Uterus (tissue), 4 donors: ENCODE results near the gene KCTD11. TPM values are rescaled to one million over a fixed set of nuclear protein-coding genes. Genes with fewer than 3 reads are reported as not detected.

Experiments used
- DNase-seq, 2 donors: peaks; one replicate each; pipeline ENCODE4 v3.0.0-alpha.2; 2019 to 2020
- H3K27ac ChIP-seq, 2 donors: fragments of 200-600 bp; sonication (generic); 1 replicate in 1 of 2; 2 replicates in 1 of 2; pipeline ENCODE4 v1.5.1; 2016 to 2018
- H3K27me3 ChIP-seq, 2 donors: fragments of 200-600 bp; sonication (generic); one replicate each; pipeline ENCODE4 v1.5.1; 2018 to 2019; ENCODE audit warnings: control low read depth in 1 of 2
- H3K36me3 ChIP-seq, 2 donors: fragments of 200-600 bp; sonication (generic); one replicate each; pipeline ENCODE4 v1.5.1; 2019; ENCODE audit warnings: control low read depth in 1 of 2
- H3K4me1 ChIP-seq, 2 donors: fragments of 200-600 bp; sonication (generic); one replicate each; pipeline ENCODE4 v1.5.1; 2018 to 2019; ENCODE audit warnings: control low read depth in 1 of 2
- H3K4me3 ChIP-seq, 2 donors: fragments of 200-600 bp; sonication (generic); 1 replicate in 1 of 2; 2 replicates in 1 of 2; pipeline ENCODE4 v1.5.1; 2018 to 2019; ENCODE audit warnings: mild to moderate bottlenecking in 1 of 2
- H3K9me3 ChIP-seq, 2 donors: fragments of 200-600 bp; sonication (generic); one replicate each; pipeline ENCODE4 v1.5.1; 2019; ENCODE audit warnings: control low read depth in 1 of 2
- CTCF ChIP-seq, 4 experiments: fragments of 200-600 bp in 2 of 4; fragments of 450-650 bp in 2 of 4; sonication (generic) in 2 of 4; IDR thresholded peaks; one replicate each; pipeline ENCODE4 v1.5.1; 2016 to 2019; ENCODE audit warnings: antibody characterized with exemption in 4 of 4, mild to moderate bottlenecking in 2 of 4, moderate library complexity in 1 of 4
- POLR2A ChIP-seq, 2 donors: fragments of 450-650 bp; IDR thresholded peaks; one replicate each; pipeline ENCODE4 v1.6.1; 2016; ENCODE audit warnings: antibody characterized with exemption in 2 of 2, mild to moderate bottlenecking in 1 of 2, moderate library complexity in 1 of 2
- intact Hi-C: fragments of 100-400 bp; cut with DNase I; formaldehyde crosslinking; loops from one replicate; pipeline ENCODE4 v1.15.1; 2023; ENCODE audit warnings: low total_unique reads
- total RNA-seq, 4 donors: library from RNA; depleted of rRNA in 3 of 4; stranded (reverse); fragments of >200 nt in 3 of 4; gene quantifications; one replicate each; pipeline versions ENCODE4 v1.1.0 to v1.2.4, GENCODE V29; 2014 to 2023
- donor health status: DM: yes; HTN: yes; CAD: no.

Gene KCTD11
- total RNA-seq, 4 donors from 2014 or later = 2.6 to 14.7 (median 7.2) TPM

GRCh38 chr17:7394452-7395191 is 42.7 kb downstream of the KCTD11 start, which contains the start of gene PLSCR3:
Gene PLSCR3 (minus strand): TSS chr17:7394525. CDS start chr17:7394110, 415 bp downstream.
- Histone ChIP-seq H3K9me3 (no peaks in the 10 kb centered on the region), H3K27me3 (no peaks in the 10 kb centered on the region), H3K4me3 (peak within 1 kb of the TSS; percentile 67 to 89), H3K4me1 (peaks cover 0 to 10% of the 10 kb centered on the region in 2 donors), H3K36me3 (no peaks in the 10 kb centered on the region), H3K27ac (peak within 1 kb of the TSS; percentile 79 to 93)
- TF ChIP-seq CTCF (IDR thresholded peaks at IDR 0.05) (peak; percentile 13 to 30 (median 16)), POLR2A (IDR thresholded peaks at IDR 0.05) (peak; percentile 85 to 94)
- peak; percentile 83 to 89 for DNase-seq
- intact Hi-C loops = no loop called here

GRCh38 chr17:7396147-7396546 is 44.2 kb downstream of the KCTD11 start:
- Histone ChIP-seq H3K36me3 (no peaks in the 10 kb centered on the region), H3K27me3 (no peaks in the 10 kb centered on the region), H3K9me3 (no peaks in the 10 kb centered on the region), H3K27ac (no peak overlapping the region), H3K4me1 (peaks cover 0 to 10% of the 10 kb centered on the region in 2 donors), H3K4me3 (no peak overlapping the region)
- intact Hi-C loops = no loop called here
- no peak for DNase-seq
- TF ChIP-seq CTCF (IDR thresholded peaks at IDR 0.05) (no peak), POLR2A (IDR thresholded peaks at IDR 0.05) (no peak)

- H3K4me3 ChIP-seq = no peak overlapping the region
- H3K4me1 ChIP-seq = peaks cover 0 to 7% of the 10 kb centered on the region in 2 donors
- no peaks in the 10 kb centered on the region for H3K9me3 ChIP-seq
- H3K27me3 ChIP-seq = no peaks in the 10 kb centered on the region
- intact Hi-C loops = no loop called here
- no peak for DNase-seq
- TF ChIP-seq CTCF (IDR thresholded peaks at IDR 0.05) = no peak
- TF ChIP-seq POLR2A (IDR thresholded peaks at IDR 0.05) = no peak
- H3K27ac ChIP-seq = no peak overlapping the region
- H3K36me3 ChIP-seq = no peaks in the 10 kb centered on the region
Observed at GRCh38 chr17:7398612-7399011, 46.6 kb downstream of the KCTD11 start.

GRCh38 chr17:7403043-7403726 is 51.2 kb downstream of the KCTD11 start:
- DNase-seq = peak; percentile 67 to 71
- H3K4me1 ChIP-seq = peaks cover 0 to 5% of the 10 kb centered on the region in 2 donors

More at GRCh38 chr17:7403043-7403726, 51.2 kb downstream of the KCTD11 start:
- Histone ChIP-seq H3K27me3 (no peaks in the 10 kb centered on the region), H3K4me3 (peak overlapping the region; percentile 54 to 73), H3K9me3 (no peaks in the 10 kb centered on the region), H3K36me3 (no peaks in the 10 kb centered on the region), H3K27ac (peak overlapping the region; percentile 93 to 94)
- TF ChIP-seq CTCF (IDR thresholded peaks at IDR 0.05) (no peak), POLR2A (IDR thresholded peaks at IDR 0.05) (no peak)
- intact Hi-C loops = no loop called here
